IMR-90 (cell line): ENCODE results near the gene FRMPD4. TPM values are rescaled to one million over a fixed set of nuclear protein-coding genes. Genes with fewer than 3 reads are reported as not detected.

Experiments
- ATAC-seq: fragments of 200-7000 bp; cut with Tn5 transposase; 2 replicates; pipeline ENCODE4 v1.9.1; 2020; ENCODE audit warnings: low read depth, mild to moderate bottlenecking, moderate library complexity
- BruUV-seq: library from RNA; stranded (reverse); fragments of 400-500 nt; replicated peaks from 2 replicates; lab custom pipeline; 2021; lab: Mats Ljungman, UMichigan
- CTCF ChIA-PET: fragments of 300-600 bp; formaldehyde crosslinking; extraction: SDS; loops from one replicate; lab custom pipeline; 2021; ENCODE audit warnings: antibody characterized with exemption; lab: Yijun Ruan, JAX
- POLR2A ChIA-PET: fragments of 300-600 bp; sonication (Branson Sonifier 250); formaldehyde crosslinking; loops from one replicate; lab custom pipeline; 2022; ENCODE audit warnings: antibody characterized with exemption; ENCODE audit not compliant: unreplicated experiment; lab: Charles Lee
- DNase-seq: peaks from one replicate; pipeline ENCODE4 v3.0.0; 2013
- H2AFZ ChIP-seq: replicated peaks from 2 replicates; pipeline ENCODE3; 2013; ENCODE audit warnings: low read length, mild to moderate bottlenecking; ENCODE audit not compliant: poor library complexity
- H2AK5ac ChIP-seq: 2 replicates; pipeline ENCODE4 v1.6.1; 2013; ENCODE audit warnings: low read depth, low read length, inconsistent platforms
- H2AK9ac ChIP-seq: replicated peaks from 2 replicates; pipeline ENCODE3; 2013; ENCODE audit warnings: mild to moderate bottlenecking, low read depth, low read length, moderate library complexity; ENCODE audit not compliant: poor library complexity
- H2BK120ac ChIP-seq: 2 replicates; pipeline ENCODE4 v1.6.1; 2013; ENCODE audit warnings: low read depth, low read length, inconsistent platforms
- H2BK15ac ChIP-seq: 3 replicates; pipeline ENCODE4 v1.6.1; 2013; ENCODE audit warnings: low read depth, low read length, inconsistent platforms
- H2BK20ac ChIP-seq: 2 replicates; pipeline ENCODE4 v1.6.1; 2013; ENCODE audit warnings: low read depth, mild to moderate bottlenecking, inconsistent platforms, low read length, moderate library complexity
- H2BK5ac ChIP-seq: 2 replicates; pipeline ENCODE4 v1.6.1; 2013; ENCODE audit warnings: mild to moderate bottlenecking, low read depth, low read length, inconsistent platforms; ENCODE audit not compliant: poor library complexity, severe bottlenecking
- H3K14ac ChIP-seq: replicated peaks from 2 replicates; pipeline ENCODE4 v1.6.1; 2013; ENCODE audit warnings: low read depth, low read length, inconsistent platforms
- H3K18ac ChIP-seq: 2 replicates; pipeline ENCODE4 v1.6.1; 2013; ENCODE audit warnings: low read depth, low read length, control low read depth
- H3K23ac ChIP-seq: 2 replicates; pipeline ENCODE4 v1.6.1; 2013; ENCODE audit warnings: low read depth, low read length, inconsistent platforms
- H3K27ac ChIP-seq: 2 replicates; pipeline ENCODE4 v1.5.1; 2013; ENCODE audit warnings: mild to moderate bottlenecking, control low read depth, low read length; ENCODE audit not compliant: insufficient read depth
- H3K27me3 ChIP-seq: 2 replicates; pipeline ENCODE4 v1.6.1; 2013; ENCODE audit warnings: low read length; ENCODE audit not compliant: control insufficient read depth, insufficient read depth
- H3K36me3 ChIP-seq: 2 replicates; pipeline ENCODE4 v1.6.1; 2013; ENCODE audit warnings: low read length, mixed read lengths; ENCODE audit not compliant: control insufficient read depth, insufficient read depth
- H3K4ac ChIP-seq: 2 replicates; pipeline ENCODE4 v1.6.1; 2013; ENCODE audit warnings: low read depth, low read length, inconsistent platforms
- H3K4me1 ChIP-seq: 2 replicates; pipeline ENCODE4 v1.6.1; 2013; ENCODE audit warnings: low read length, mixed read lengths; ENCODE audit not compliant: control insufficient read depth, insufficient read depth
- H3K4me2 ChIP-seq: 2 replicates; pipeline ENCODE4 v1.6.1; 2013; ENCODE audit warnings: low read depth, mild to moderate bottlenecking, control low read depth, low read length, moderate library complexity
- H3K4me3 ChIP-seq: 2 replicates; pipeline ENCODE4 v1.5.1; 2013; ENCODE audit warnings: low read depth, mild to moderate bottlenecking, control low read depth, low read length, moderate library complexity; ENCODE audit not compliant: insufficient read depth
- H3K56ac ChIP-seq: 2 replicates; pipeline ENCODE4 v1.6.1; 2013; ENCODE audit warnings: low read length, inconsistent platforms; ENCODE audit not compliant: insufficient read depth; ENCODE audit errors: extremely low read depth
- H3K79me1 ChIP-seq, 2 experiments: 2 replicates each; pipeline ENCODE4 v1.6.1; 2013; ENCODE audit warnings: low read length in 2 of 2, inconsistent platforms in 1 of 2, low read depth in 1 of 2
- H3K9ac ChIP-seq: 2 replicates; pipeline ENCODE4 v1.6.1; 2013; ENCODE audit warnings: low read depth, low read length, control low read depth
- H3K9me1 ChIP-seq: 2 replicates; pipeline ENCODE4 v1.6.1; 2013; ENCODE audit warnings: low read length, inconsistent platforms; ENCODE audit not compliant: insufficient read depth
- H3K9me3 ChIP-seq: 2 replicates; pipeline ENCODE4 v1.6.1; 2013; ENCODE audit warnings: low read length; ENCODE audit not compliant: control insufficient read depth, insufficient read depth
- H4K20me1 ChIP-seq: 2 replicates; pipeline ENCODE4 v1.6.1; 2013; ENCODE audit warnings: low read length, inconsistent platforms; ENCODE audit not compliant: insufficient read depth
- H4K5ac ChIP-seq: 2 replicates; pipeline ENCODE4 v1.6.1; 2013; ENCODE audit warnings: mild to moderate bottlenecking, low read depth, low read length, control low read depth
- H4K8ac ChIP-seq, 2 experiments: 2 replicates each; pipeline ENCODE4 v1.6.1; 2013; ENCODE audit warnings: low read depth in 2 of 2, low read length in 2 of 2, control low read depth in 1 of 2, inconsistent platforms in 1 of 2
- H4K91ac ChIP-seq: 2 replicates; pipeline ENCODE4 v1.6.1; 2013; ENCODE audit warnings: low read depth, low read length, inconsistent platforms; ENCODE audit not compliant: insufficient read depth
- CEBPB ChIP-seq: IDR thresholded peaks from 2 replicates; pipeline ENCODE4 v1.6.1; 2012; ENCODE audit warnings: low read depth, low read length, improper control_type of control experiment
- FOS ChIP-seq: fragments of 150-350 bp; IDR thresholded peaks from 2 replicates; pipeline ENCODE4 v1.6.1; 2016; ENCODE audit warnings: low read depth, low read length
- RCOR1 ChIP-seq: IDR thresholded peaks from 2 replicates; pipeline ENCODE4 v1.6.1; 2012; ENCODE audit warnings: mild to moderate bottlenecking, low read length, improper control_type of control experiment; ENCODE audit not compliant: insufficient replicate concordance
- SMC3 ChIP-seq: fragments of 150-350 bp; IDR thresholded peaks from 2 replicates; pipeline ENCODE4 v1.6.1; 2016; ENCODE audit warnings: low read depth, mild to moderate bottlenecking, antibody characterized with exemption, low read length, moderate library complexity
- WGBS, 2 experiments: methylation state at CpG; one replicate each; pipeline versions ENCODE4 v1.1.5 to v1.1.7; 2013; ENCODE audit warnings: missing lambda C conversion rate in 2 of 2; ENCODE audit not compliant: insufficient read length in 1 of 2; ENCODE audit errors: extremely low coverage in 2 of 2; 5-methylcytosine and 5-hydroxymethylcytosine counted together
- dilution Hi-C: fragments of 300-500 bp; cut with HindIII; formaldehyde crosslinking; loops from one replicate; pipeline ENCODE4 v1.14.3; 2018; ENCODE audit warnings: low sequenced_read_pairs; ENCODE audit not compliant: unreplicated experiment
- in situ Hi-C: fragments of 300-500 bp; cut with MboI; formaldehyde crosslinking; loops from 3 replicates; pipeline ENCODE4 v1.14.3; 2019; ENCODE audit warnings: low sequenced_read_pairs, inconsistent platforms, mixed read lengths
- intact Hi-C: fragments of 100-400 bp; cut with micrococcal nuclease; formaldehyde crosslinking; loops from 2 replicates; pipeline ENCODE4 v1.10.0; 2022
- polyA plus RNA-seq, 3 experiments: library from polyadenylated mRNA; depleted of rRNA; stranded (reverse); fragments of >200 nt; gene quantifications; 2 replicates each; pipeline ENCODE4 v1.2.3, GENCODE V29; 2012; ENCODE audit warnings: low replicate concordance in 1 of 3
- total RNA-seq: library from RNA; depleted of rRNA; stranded (reverse); fragments of >200 nt; gene quantifications from 2 replicates; pipeline ENCODE4 v1.2.3, GENCODE V29; 2012

FRMPD4 gene
- total and polyA plus RNA-seq, 2 of the 4 experiments (the other 2 are of a cell fraction) = 0.53 to 1.1 TPM

- Histone ChIP-seq H4K8ac (no peak overlapping the region), H2BK5ac (peak overlapping the region; percentile 55), H3K9ac (no peak overlapping the region), H3K4me2 (no peak overlapping the region), H4K20me1 (no peaks in the 10 kb centered on the region), H3K9me3 (no peaks in the 10 kb centered on the region), H3K14ac (no peak overlapping the region), H2AFZ (no peak overlapping the region), H3K18ac (no peak overlapping the region), H2AK5ac (no peak overlapping the region), H4K91ac (no peak overlapping the region), H3K9me1 (no peaks in the 10 kb centered on the region), H2BK20ac (no peak overlapping the region), H2AK9ac (no peak overlapping the region), H3K23ac (no peak overlapping the region), H3K4ac (no peak overlapping the region), H3K27me3 (no peaks in the 10 kb centered on the region), H2BK120ac (no peak overlapping the region), H2BK15ac (no peak overlapping the region), H3K36me3 (no peaks in the 10 kb centered on the region), H3K4me3 (no peak overlapping the region), H4K5ac (no peak overlapping the region), H3K56ac (no peak overlapping the region), H3K27ac (no peak overlapping the region), H3K4me1 (no peaks in the 10 kb centered on the region), H3K79me1 (no peaks in the 10 kb centered on the region)
- TF ChIP-seq FOS (no peak), CEBPB (peak; percentile 55; the same call in 1 of the 2 replicates), SMC3 (no peak), RCOR1 (no peak)
- in situ Hi-C loops = no loop called here
- CTCF ChIA-PET = no interaction called here
- DNase-seq (peak; percentile 52), ATAC-seq (peak; percentile 51)
- intact Hi-C loops = no loop called here
- dilution Hi-C loops = no loop called here
- WGBS, 2 experiments = no CpG with 5 or more reads among the region's 1 CpG
- no TSS peak for BruUV-seq
- POLR2A ChIA-PET = no interaction called here
Observed at GRCh38 chrX:12390301-12390700, 252.0 kb downstream of the FRMPD4 start.
